ENCODE measurements around the gene ZER1.
"Not testable (repeated sequence)": the region's sequence is repeated elsewhere in the genome, so short reads cannot be mapped to it uniquely, and the experiment has no call there.

The ZER1 gene

DNA sequence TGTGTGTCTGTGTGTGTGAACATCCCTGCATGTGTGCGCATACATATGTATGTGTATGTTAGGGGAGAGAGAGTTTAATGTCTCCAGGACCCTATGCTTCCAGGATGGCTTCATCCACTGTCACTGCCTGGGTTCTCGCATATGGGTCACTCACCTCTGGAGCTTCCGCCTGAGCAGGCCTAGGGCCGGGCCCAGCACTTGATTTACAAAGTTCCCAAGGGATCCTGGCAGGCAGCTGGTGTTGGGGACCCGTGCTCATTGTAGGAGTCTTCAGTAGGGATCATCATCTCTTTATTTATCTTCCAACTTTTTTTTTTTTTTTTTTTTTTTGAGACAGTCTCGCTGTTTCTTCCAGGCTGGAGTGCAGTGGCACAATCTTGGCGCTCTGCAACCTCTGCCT is 28.3 kb upstream of the ZER1 start:
- no peak overlapping the region for H3K4me3 ChIP-seq (ENCODE audit: low read length)
- TF ChIP-seq ZNF274 (IDR thresholded peaks at IDR 0.05; ENCODE audit: low read depth, low read length) = no peak

DNA sequence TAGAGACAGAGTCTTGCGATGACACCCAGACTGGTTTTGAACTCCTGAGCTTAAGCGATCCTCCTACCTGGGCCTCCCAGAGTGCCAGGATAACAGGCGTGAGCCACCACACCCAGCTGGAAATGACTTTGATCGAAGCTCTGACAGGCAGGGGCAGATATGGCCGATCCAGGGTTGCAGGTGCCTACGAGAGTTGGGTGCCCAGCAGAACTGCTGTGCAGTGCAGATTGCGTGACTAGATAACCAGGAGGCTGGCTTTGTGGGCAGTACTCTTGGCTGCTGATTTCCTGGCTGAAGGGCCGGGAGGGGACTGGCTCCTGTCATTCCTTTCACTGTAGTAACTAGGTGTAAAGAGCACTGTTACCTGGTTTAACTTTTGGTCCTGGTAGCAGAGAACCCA is 27.2 kb upstream of the ZER1 start:
- no peak for TF ChIP-seq ZNF274 (IDR thresholded peaks at IDR 0.05; ENCODE audit: low read depth, low read length)
- no peak overlapping the region for H3K4me3 ChIP-seq (ENCODE audit: low read length)

- H3K4me3 ChIP-seq (ENCODE audit: low read length) = not testable (repeated sequence)
Measured at GRCh38 chr9:128794961-128795360, 23.2 kb upstream of the ZER1 start.

- TF ChIP-seq ZNF274 (IDR thresholded peaks at IDR 0.05; ENCODE audit: low read depth, low read length) = no peak
- no peak overlapping the region for H3K4me3 ChIP-seq (ENCODE audit: low read length)
Measured at GRCh38 chr9:128792978-128793686, 21.4 kb upstream of the ZER1 start.

DNA sequence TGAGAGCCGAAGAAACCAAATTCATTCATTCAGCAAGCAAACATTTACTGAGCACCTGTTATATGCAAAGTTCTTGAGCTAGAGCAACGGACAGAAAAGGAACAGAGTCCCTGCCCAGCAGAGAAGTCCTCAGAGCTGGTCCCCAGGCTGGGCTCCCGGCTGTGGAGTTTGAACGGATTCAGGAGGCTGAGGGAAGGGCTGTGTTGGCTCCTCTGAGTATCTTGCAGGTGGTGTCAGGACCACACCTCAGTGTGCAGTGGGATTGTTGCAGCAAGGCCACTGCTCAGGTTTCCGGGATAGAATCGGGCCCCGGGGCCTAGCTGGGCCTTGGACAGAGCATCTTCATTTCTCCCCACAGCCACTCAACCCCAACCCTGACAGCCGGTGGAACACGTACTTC is 20.4 kb upstream of the ZER1 start:
- no peak for TF ChIP-seq ZNF274 (IDR thresholded peaks at IDR 0.05; ENCODE audit: low read depth, low read length)
- no peak overlapping the region for H3K4me3 ChIP-seq (ENCODE audit: low read length)

DNA sequence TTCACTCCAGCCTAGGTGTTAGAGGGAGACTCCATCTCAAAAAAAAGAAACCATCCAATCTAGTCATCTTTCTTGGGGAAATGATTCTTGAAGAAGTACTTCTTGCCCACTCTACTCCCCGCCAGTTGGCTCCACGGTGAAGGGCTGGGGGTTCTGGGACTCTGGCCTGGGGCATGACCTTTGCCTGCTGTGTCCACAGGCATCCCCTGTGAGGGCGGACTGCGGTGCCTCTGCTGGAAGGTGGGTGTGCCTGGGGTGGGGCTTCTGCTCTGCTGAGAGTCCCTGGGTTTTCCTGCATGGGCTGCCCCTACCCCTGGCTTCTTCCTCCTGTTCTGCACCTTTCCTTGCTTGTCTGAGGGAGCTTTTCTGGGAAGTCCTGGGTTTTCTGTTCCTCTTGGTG is 18.8 kb upstream of the ZER1 start:
- no peak overlapping the region for H3K4me3 ChIP-seq (ENCODE audit: low read length)
- TF ChIP-seq ZNF274 (IDR thresholded peaks at IDR 0.05; ENCODE audit: low read depth, low read length) = no peak

- H3K4me3 ChIP-seq (ENCODE audit: low read length) = no peak overlapping the region; the same call in 1 of the 2 replicates
Measured at GRCh38 chr9:128788445-128788844, 16.7 kb upstream of the ZER1 start.

DNA sequence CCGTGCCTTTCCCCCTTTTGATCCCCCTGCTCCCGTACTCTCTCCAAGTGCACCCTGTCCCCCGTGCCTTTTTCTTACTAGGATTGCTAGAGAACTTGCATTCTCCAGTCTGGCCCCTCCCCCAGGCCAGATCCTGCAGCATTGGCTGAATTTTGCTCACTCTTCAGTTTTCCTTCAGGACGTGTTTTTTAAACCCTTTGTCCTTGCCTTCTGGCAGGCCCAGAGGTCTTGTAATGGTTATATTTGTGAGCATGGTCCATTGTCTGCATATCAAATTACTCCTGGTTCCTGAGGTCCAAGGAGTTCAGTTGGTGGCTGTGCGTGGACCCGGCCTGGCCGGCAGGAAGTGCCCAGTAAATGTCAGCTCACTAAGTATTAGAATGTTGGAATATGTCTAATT is 15.9 kb upstream of the ZER1 start:
- no peak for TF ChIP-seq ZNF274 (IDR thresholded peaks at IDR 0.05; ENCODE audit: low read depth, low read length)
- peak overlapping the region; percentile 89 for H3K4me3 ChIP-seq (ENCODE audit: low read length)

More at GRCh38 chr9:128788445-128788844, 16.7 kb upstream of the ZER1 start:
- TF ChIP-seq ZNF274 (IDR thresholded peaks at IDR 0.05; ENCODE audit: low read depth, low read length) = no peak

GRCh38 chr9:128786681-128787601 is 15.2 kb upstream of the ZER1 start, which contains the start of gene TBC1D13:
Gene TBC1D13, plus strand, starts transcription at chr9:128787253. Its CDS starts 101 bp downstream, at chr9:128787354.
- no peak for TF ChIP-seq ZNF274 (IDR thresholded peaks at IDR 0.05; ENCODE audit: low read depth, low read length)
- peak within 1 kb of the TSS; percentile 89 for H3K4me3 ChIP-seq (ENCODE audit: low read length)

- no peak for TF ChIP-seq ZNF274 (IDR thresholded peaks at IDR 0.05; ENCODE audit: low read depth, low read length)
- H3K4me3 ChIP-seq (ENCODE audit: low read length) = no peak overlapping the region
Measured at GRCh38 chr9:128785427-128785826, 13.7 kb upstream of the ZER1 start.

- TF ChIP-seq ZNF274 (IDR thresholded peaks at IDR 0.05; ENCODE audit: low read depth, low read length) = no peak
- H3K4me3 ChIP-seq (ENCODE audit: low read length) = no peak overlapping the region
Measured at GRCh38 chr9:128782669-128783068, 10.9 kb upstream of the ZER1 start.

GRCh38 chr9:128781187-128782070 is 9.7 kb upstream of the ZER1 start:
- no peak overlapping the region for H3K4me3 ChIP-seq (ENCODE audit: low read length)
- no peak for TF ChIP-seq ZNF274 (IDR thresholded peaks at IDR 0.05; ENCODE audit: low read depth, low read length)

DNA sequence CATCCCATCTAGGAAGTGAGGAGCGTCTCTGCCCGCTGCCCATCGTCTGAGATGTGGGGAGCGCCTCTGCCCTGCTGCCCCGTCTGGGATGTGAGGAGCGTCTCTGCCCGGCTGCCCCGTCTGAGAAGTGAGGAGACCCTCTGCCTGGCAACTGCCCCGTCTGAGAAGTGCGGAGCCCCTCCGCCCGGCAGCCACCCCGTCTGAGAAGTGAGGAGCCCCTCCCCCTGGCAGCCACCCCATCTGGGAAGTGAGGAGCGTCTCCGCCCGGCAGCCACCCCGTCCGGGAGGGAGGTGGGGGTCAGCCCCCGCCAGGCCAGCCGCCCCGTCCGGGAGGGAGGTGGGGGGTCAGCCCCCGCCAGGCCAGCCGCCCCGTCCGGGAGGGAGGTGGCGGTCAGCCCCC is 8.4 kb upstream of the ZER1 start:
- not testable (repeated sequence) for H3K4me3 ChIP-seq (ENCODE audit: low read length)

GRCh38 chr9:128774804-128775203 is 3.1 kb upstream of the ZER1 start:
- H3K4me3 ChIP-seq (ENCODE audit: low read length) = no peak overlapping the region
- no peak for TF ChIP-seq ZNF274 (IDR thresholded peaks at IDR 0.05; ENCODE audit: low read depth, low read length)
